HG03135 (cell line): Measurements from ENCODE around the gene KLF9.
"Not testable (repeated sequence)": the region's sequence is repeated elsewhere in the genome, so short reads cannot be mapped to it uniquely, and the experiment has no call there.

ENCODE experiments used
- ATAC-seq: cut with Tn5 transposase; IDR thresholded peaks from one replicate; pipeline ENCODE4 v1.9.1; 2021; ENCODE audit warnings: mild to moderate bottlenecking, moderate library complexity; ENCODE audit not compliant: unreplicated experiment

Gene KLF9

DNA sequence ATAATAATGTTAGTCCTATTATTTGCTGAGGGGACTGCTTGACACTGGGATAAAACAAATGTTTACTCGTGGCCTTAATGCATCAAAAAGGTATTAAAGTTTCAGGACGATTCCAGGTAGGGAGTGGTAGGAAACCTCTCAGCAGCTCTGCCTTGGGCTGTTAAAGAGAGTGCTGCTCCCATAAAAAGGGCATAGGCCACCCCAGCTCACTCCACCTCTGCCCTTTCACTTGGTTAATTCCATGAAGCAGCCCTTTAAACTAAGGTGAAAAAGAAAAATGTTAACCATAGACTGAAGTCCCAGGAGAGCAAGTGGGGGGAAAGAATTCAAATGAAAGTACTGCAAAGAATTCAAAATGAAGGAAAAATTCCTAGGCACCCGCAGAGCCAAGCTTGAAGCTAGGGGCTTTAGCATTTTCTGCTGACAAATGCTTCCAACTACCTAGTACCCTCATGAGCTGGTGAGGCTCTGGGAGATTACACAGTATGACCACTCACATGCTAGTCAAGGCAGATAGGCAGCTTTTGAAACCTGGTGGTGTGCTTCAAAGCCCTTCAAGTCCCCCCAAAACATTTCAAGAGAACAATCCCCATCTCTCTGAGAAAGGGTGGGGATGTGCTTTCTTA lies 8.5 kb downstream of the KLF9 start:
- no peak for ATAC-seq

GRCh38 chr9:70404261-70404660 lies 10.2 kb downstream of the KLF9 start:
- ATAC-seq, result no peak

DNA sequence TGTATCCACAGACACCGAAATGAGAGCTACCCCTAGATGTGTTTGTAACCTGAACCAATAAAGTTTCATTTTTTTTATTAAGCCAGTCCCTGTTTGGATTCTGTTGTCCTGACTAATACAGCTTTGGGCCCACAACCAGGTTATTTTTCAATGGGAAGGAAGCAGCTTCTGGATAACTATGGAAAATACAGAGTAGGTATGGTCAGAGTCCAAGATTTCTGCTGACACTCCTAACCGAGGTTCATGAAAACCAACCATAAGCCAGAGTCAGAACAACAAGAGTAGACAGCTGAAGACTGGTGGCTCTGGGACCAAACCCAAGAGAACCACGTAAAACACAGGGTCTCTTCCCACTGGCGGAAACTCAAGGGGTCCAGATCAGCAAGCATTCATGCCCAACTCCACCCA lies 10.8 kb downstream of the KLF9 start:
- ATAC-seq, result no peak

DNA sequence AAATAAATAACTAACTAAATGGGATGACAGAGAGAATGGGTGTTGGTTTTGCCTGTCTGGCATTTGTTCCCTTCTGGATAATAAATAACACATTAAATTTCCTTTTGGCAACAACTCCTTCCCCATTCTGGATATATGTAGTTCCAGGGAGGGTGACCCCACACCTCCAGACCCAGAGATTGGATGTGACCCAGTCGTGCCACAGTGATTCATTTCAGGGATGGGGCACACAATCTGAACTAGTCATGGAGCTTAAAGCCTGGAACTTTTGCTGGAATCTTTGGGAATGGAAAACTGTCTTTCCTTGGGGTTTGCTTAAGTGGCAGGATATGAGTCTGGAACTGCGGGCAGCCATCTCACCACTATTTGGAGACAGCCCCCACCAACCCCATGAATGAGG lies 11.3 kb downstream of the KLF9 start:
- no peak for ATAC-seq

DNA sequence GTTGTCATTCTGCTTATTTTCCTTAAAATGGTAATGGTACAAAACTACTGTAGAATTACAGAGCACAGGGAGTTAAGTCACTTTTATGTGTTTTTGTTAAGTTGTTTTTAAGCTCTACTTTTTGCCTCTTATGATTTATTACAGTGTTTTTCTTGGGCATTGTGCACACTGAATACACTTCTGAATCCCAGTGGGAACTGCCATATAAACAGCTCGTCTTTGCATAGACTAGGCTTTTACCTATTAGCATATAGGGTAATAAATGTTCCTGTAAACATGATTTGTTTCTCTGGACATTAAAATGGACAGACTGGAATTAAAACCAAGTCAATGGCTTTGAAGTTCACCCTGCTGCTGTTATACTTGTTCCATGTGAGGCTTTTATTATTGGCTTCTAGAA lies 12.2 kb downstream of the KLF9 start:
- no peak for ATAC-seq

- ATAC-seq, result not testable (repeated sequence)
Observed at GRCh38 chr9:70401241-70401640, 13.2 kb downstream of the KLF9 start.

GRCh38 chr9:70400107-70400892 lies 14.2 kb downstream of the KLF9 start:
- no peak for ATAC-seq

- ATAC-seq, result no peak
Observed at GRCh38 chr9:70399141-70399540, 15.3 kb downstream of the KLF9 start.

DNA sequence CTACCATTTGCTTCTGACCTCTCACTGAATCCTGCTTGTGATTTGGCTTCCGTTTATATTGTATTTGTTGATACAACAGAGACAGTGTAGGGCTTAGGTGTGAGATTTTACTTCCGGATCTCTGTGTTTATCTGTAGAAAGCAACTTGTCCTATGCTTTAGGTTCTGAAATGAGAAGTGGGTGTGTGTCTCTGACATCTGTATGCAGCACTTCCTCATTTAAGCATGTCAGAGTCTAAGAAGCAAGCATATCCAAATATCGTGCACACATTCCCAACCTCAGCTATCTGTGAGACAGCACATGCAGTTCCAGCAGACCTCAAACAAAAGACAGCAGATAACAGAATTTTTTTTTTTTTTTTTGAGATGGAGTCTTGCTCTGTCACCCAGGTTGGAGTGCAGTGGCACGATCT lies 16.3 kb downstream of the KLF9 start:
- ATAC-seq, result peak; percentile 97

- ATAC-seq, result no peak
Observed at GRCh38 chr9:70395652-70396051, 18.8 kb downstream of the KLF9 start.

DNA sequence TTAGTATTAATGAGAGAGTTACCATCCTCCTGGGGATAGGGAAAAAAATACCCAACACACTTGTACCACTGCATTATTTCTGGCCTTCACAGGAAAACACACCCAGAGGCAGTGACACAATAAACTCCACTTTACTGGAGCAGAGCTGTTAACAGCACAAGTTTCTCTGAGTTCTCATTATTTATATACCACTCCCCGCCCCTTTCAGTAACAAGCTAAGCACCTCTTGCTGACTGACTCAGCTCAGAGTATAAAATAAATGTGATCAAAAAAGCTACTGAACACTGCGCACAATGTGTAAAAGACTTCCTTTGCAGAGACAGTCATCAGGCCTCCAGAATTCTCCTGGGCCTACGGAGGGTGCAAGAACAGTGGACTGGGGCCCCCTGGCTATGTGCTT lies 21.6 kb downstream of the KLF9 start:
- ATAC-seq, result no peak

- no peak for ATAC-seq
Observed at GRCh38 chr9:70392189-70392588, 22.3 kb downstream of the KLF9 start.

GRCh38 chr9:70390933-70391341 lies 23.5 kb downstream of the KLF9 start:
- no peak for ATAC-seq

DNA sequence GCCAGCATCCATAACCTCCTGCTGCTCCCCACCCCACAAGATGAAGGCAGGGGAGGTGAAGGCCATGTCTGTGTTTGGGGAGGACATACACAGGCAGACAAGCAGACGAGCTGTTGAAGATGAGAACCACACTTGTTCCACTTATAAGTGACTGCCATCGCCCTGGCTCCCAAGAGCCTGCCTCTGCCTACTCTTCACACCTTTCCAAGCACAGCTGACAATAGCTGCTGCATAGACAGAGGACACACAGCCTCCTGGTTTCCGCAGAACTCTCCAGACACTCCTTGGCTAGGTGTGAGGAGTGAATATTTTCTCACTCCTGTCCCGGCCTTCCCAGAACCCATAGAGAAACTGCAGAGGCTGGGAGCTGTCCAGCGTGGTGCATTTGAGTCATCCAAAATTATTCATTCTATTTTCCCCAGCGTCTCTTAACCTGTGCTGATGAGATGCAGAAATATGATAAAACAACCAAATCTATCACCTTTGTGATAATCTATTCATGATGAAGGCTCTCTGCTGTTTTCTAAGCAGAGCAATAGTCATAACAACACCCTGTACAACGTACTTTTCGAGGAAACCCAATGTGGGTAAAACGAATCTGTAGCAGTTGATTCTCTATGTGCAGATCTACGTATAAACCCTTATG lies 24.7 kb downstream of the KLF9 start:
- ATAC-seq, result no peak

GRCh38 chr9:70389188-70389587 lies 25.3 kb downstream of the KLF9 start:
- ATAC-seq, result no peak

- no peak for ATAC-seq
Observed at GRCh38 chr9:70387663-70388062, 26.8 kb downstream of the KLF9 start.

DNA sequence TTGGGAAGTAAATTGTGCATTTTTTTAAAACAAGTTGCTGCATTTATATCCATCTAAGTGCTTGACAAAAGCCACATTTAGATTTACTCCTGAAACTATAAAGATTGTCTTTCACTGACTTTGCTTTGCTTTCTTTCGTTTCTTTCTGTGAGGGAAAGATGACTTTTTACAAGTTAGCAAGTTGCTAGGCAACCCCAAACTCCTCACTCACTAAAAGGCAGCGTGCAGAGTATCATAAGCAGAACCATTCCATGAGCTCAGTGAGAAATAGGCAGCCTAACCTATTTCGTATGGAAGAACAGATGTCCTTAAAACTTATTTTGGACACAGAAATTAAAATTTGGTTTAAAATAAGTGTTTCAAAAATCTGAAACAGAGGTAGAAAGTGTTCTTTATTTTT lies 29.0 kb downstream of the KLF9 start:
- no peak for ATAC-seq

DNA sequence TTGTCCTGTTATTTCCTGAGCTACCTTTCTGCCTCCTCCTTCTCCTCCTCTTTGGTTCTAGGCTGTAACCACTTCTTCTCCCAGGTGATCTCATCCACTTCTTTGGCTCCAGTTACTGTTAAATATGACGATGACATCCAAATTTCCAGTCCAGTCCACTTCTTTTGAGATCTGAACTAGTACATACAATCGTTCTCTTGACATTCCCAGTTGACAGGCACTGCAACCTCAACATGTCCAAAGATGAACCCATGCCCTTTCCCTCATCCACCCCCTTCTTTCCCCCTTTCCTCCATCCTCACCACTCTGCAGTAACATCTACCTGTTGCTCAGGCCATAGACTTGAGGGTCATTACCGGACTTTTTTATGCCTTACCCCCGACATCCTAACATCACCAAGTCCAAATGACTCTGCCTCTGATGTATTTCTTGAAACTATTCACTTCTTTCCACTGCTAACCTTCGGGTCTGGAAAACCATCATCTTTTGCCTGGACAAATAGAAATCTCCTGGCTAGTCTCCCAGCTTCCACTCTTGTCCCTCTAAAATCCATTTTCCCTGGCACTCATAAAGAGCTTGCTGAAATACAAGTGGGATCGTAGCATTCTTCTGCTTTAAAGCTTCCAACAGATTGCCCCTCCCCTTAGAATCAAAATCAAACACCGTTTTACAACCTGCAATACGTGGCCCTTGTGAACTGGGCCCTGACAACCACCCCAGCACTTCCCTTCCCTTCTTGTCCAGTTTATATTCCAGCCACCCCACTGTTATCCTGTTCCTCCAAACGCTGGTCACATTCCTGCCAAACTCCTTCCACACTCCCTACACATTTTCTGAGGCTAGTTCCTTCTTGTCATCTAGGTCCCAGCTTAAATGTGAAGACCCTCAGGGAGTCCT lies 31.5 kb downstream of the KLF9 start:
- ATAC-seq, result no peak

DNA sequence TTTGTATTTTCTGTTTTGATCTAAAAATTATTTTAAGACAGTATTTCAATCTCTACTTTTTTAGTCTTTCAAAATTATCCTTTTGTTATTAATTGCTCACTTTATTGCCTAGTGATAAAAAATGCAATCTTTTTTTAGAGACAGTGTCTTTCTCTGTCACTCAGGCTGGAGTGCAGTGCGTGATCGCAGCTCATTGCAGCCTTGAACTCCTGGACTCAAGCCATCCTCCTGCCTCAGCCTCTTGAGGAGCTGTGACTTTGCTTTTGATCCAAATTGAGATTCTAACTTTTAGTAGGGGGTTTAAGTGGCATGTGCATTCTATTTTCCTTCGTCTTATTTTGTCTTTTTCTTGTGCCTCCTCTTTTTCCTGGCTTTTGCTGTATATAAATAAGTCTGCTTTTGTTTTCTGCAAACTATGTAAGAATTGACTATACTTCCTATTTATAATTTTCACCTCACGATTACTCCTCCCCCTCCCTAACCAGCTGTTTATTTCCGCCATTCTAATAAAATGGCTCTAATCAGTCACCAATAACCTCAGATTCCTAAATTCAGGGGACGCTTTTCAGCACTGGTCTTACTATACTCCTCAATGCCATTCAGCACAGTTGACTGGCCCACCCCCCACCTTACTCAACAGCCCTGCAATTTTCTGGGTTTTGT lies 32.3 kb downstream of the KLF9 start:
- no peak for ATAC-seq

GRCh38 chr9:70374962-70375618 lies 39.4 kb downstream of the KLF9 start:
- ATAC-seq, result no peak
